HL-60/S4 treated with retinoic acid at 250 ng/mL for 4 days and 3 days (cell line): Measurements from ENCODE around the gene MYO5B.
"Not testable (repeated sequence)": the region's sequence is repeated elsewhere in the genome, so short reads cannot be mapped to it uniquely, and the experiment has no call there.

Source experiments
- in situ Hi-C: fragments of 300-500 bp; cut with MboI; formaldehyde crosslinking; loops from 2 replicates; pipeline ENCODE4 v1.7.0; 2022; ENCODE audit warnings: low sequenced_read_pairs

Gene MYO5B

GRCh38 chr18:49846361-49846662 lies 348.6 kb downstream of the MYO5B start:
- in situ Hi-C loops = no loop called here

GRCh38 chr18:49845629-49846360 lies 349.2 kb downstream of the MYO5B start:
- in situ Hi-C loops = no loop called here

- in situ Hi-C loops = no loop called here
These were observed 350.0 kb downstream of the MYO5B start for GRCh38 chr18:49844903-49845302.

- in situ Hi-C loops = no loop called here
These were observed 350.9 kb downstream of the MYO5B start for GRCh38 chr18:49843778-49844625.

- in situ Hi-C loops = no loop called here
These were observed 351.8 kb downstream of the MYO5B start for GRCh38 chr18:49843131-49843530.

GRCh38 chr18:49842656-49843055 lies 352.3 kb downstream of the MYO5B start:
- in situ Hi-C loops = no loop called here

GRCh38 chr18:49841236-49842217 lies 353.4 kb downstream of the MYO5B start:
- in situ Hi-C loops = no loop called here

- in situ Hi-C loops = no loop called here
These were observed 355.9 kb downstream of the MYO5B start for GRCh38 chr18:49839012-49839411.

- in situ Hi-C loops = no loop called here
These were observed 356.6 kb downstream of the MYO5B start for GRCh38 chr18:49838381-49838780.

- in situ Hi-C loops = no loop called here
These were observed 357.1 kb downstream of the MYO5B start for GRCh38 chr18:49837889-49838288.

GRCh38 chr18:49837316-49837835 lies 357.6 kb downstream of the MYO5B start:
- in situ Hi-C loops = not testable (repeated sequence)

GRCh38 chr18:49835405-49835804 lies 359.5 kb downstream of the MYO5B start:
- in situ Hi-C loops = no loop called here

GRCh38 chr18:49834258-49834657 lies 360.7 kb downstream of the MYO5B start:
- in situ Hi-C loops = no loop called here

GRCh38 chr18:49833814-49834213 lies 361.1 kb downstream of the MYO5B start:
- in situ Hi-C loops = no loop called here

GRCh38 chr18:49832221-49832647 lies 362.7 kb downstream of the MYO5B start:
- in situ Hi-C loops = no loop called here

GRCh38 chr18:49827996-49828395 lies 367.0 kb downstream of the MYO5B start:
- in situ Hi-C loops = no loop called here

GRCh38 chr18:49819823-49820671 lies 374.9 kb downstream of the MYO5B start:
- in situ Hi-C loops = no loop called here

GRCh38 chr18:49819071-49819662 lies 375.8 kb downstream of the MYO5B start:
- in situ Hi-C loops = no loop called here

- in situ Hi-C loops = no loop called here
These were observed 377.0 kb downstream of the MYO5B start for GRCh38 chr18:49817947-49818346.

- in situ Hi-C loops = no loop called here
These were observed 379.0 kb downstream of the MYO5B start for GRCh38 chr18:49815927-49816326.
